ENCODE data around the gene DBF4B. TPM values are rescaled to one million over a fixed set of nuclear protein-coding genes. Genes with fewer than 3 reads are reported as not detected.

Gene DBF4B
- total and polyA plus RNA-seq, 2 of the 13 experiments (the other 11 are each of a cell fraction or from before 2014, with no cell fraction given) = 11.7 to 13.2 TPM

- TF ChIP-seq, protein P1, sequence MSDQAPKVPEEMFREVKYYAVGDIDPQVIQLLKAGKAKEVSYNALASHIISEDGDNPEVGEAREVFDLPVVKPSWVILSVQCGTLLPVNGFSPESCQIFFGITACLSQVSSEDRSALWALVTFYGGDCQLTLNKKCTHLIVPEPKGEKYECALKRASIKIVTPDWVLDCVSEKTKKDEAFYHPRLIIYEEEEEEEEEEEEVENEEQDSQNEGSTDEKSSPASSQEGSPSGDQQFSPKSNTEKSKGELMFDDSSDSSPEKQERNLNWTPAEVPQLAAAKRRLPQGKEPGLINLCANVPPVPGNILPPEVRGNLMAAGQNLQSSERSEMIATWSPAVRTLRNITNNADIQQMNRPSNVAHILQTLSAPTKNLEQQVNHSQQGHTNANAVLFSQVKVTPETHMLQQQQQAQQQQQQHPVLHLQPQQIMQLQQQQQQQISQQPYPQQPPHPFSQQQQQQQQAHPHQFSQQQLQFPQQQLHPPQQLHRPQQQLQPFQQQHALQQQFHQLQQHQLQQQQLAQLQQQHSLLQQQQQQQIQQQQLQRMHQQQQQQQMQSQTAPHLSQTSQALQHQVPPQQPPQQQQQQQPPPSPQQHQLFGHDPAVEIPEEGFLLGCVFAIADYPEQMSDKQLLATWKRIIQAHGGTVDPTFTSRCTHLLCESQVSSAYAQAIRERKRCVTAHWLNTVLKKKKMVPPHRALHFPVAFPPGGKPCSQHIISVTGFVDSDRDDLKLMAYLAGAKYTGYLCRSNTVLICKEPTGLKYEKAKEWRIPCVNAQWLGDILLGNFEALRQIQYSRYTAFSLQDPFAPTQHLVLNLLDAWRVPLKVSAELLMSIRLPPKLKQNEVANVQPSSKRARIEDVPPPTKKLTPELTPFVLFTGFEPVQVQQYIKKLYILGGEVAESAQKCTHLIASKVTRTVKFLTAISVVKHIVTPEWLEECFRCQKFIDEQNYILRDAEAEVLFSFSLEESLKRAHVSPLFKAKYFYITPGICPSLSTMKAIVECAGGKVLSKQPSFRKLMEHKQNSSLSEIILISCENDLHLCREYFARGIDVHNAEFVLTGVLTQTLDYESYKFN (CRISPR knock-in tag; conservative IDR thresholded peaks at IDR 0.05) = peak; percentile 64
- TF ChIP-seq ZSCAN22 (CRISPR knock-in tag; IDR thresholded peaks at IDR 0.05) = no peak
- no peak for TF ChIP-seq ZNF713 (CRISPR knock-in tag; IDR thresholded peaks at IDR 0.05)
- no peak for TF ChIP-seq ZFP37 (CRISPR knock-in tag; IDR thresholded peaks at IDR 0.05; ENCODE audit: borderline replicate concordance)
- no peak for TF ChIP-seq CHD4 (IDR thresholded peaks at IDR 0.05; ENCODE audit: borderline replicate concordance, low read length)
- no peak for TF ChIP-seq TRIM24 (CRISPR knock-in tag; IDR thresholded peaks at IDR 0.05)
- no peak for TF ChIP-seq ZNF747 (CRISPR knock-in tag; IDR thresholded peaks at IDR 0.05; ENCODE audit: borderline replicate concordance)
- TF ChIP-seq ZNF3 (CRISPR knock-in tag; IDR thresholded peaks at IDR 0.05) = no peak
- no peak for TF ChIP-seq YEATS2 (CRISPR knock-in tag; IDR thresholded peaks at IDR 0.05; ENCODE audit: borderline replicate concordance)
- TF ChIP-seq PREB (CRISPR knock-in tag; IDR thresholded peaks at IDR 0.05) = no peak
- no peak for TF ChIP-seq SUZ12 (IDR thresholded peaks at IDR 0.05; ENCODE audit: low read depth, low read length)
- TF ChIP-seq ZNF570 (CRISPR knock-in tag; IDR thresholded peaks at IDR 0.05; ENCODE audit: borderline replicate concordance) = no peak
- TF ChIP-seq ZNF451 (CRISPR knock-in tag; IDR thresholded peaks at IDR 0.05) = no peak
- no peak for TF ChIP-seq ZNF616 (CRISPR knock-in tag; IDR thresholded peaks at IDR 0.05; ENCODE audit: low read depth)
- TF ChIP-seq, protein P2, sequence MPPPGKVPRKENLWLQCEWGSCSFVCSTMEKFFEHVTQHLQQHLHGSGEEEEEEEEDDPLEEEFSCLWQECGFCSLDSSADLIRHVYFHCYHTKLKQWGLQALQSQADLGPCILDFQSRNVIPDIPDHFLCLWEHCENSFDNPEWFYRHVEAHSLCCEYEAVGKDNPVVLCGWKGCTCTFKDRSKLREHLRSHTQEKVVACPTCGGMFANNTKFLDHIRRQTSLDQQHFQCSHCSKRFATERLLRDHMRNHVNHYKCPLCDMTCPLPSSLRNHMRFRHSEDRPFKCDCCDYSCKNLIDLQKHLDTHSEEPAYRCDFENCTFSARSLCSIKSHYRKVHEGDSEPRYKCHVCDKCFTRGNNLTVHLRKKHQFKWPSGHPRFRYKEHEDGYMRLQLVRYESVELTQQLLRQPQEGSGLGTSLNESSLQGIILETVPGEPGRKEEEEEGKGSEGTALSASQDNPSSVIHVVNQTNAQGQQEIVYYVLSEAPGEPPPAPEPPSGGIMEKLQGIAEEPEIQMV (CRISPR knock-in tag; IDR thresholded peaks at IDR 0.05; ENCODE audit: low read depth) = no peak
- TF ChIP-seq KLF13 (CRISPR knock-in tag; IDR thresholded peaks at IDR 0.05) = 0 out of 2 replicates have a peak, but pooled peaks have one; percentile 50
- no peak for TF ChIP-seq ZNF766 (CRISPR knock-in tag; IDR thresholded peaks at IDR 0.05; ENCODE audit: borderline replicate concordance)
- no peak for TF ChIP-seq CENPX (CRISPR knock-in tag; IDR thresholded peaks at IDR 0.05)
- peak; percentile 28; the same call in 1 of the 2 replicates for TF ChIP-seq ZNF644 (CRISPR knock-in tag; IDR thresholded peaks at IDR 0.05; ENCODE audit: low read depth)
- TF ChIP-seq, protein P3, sequence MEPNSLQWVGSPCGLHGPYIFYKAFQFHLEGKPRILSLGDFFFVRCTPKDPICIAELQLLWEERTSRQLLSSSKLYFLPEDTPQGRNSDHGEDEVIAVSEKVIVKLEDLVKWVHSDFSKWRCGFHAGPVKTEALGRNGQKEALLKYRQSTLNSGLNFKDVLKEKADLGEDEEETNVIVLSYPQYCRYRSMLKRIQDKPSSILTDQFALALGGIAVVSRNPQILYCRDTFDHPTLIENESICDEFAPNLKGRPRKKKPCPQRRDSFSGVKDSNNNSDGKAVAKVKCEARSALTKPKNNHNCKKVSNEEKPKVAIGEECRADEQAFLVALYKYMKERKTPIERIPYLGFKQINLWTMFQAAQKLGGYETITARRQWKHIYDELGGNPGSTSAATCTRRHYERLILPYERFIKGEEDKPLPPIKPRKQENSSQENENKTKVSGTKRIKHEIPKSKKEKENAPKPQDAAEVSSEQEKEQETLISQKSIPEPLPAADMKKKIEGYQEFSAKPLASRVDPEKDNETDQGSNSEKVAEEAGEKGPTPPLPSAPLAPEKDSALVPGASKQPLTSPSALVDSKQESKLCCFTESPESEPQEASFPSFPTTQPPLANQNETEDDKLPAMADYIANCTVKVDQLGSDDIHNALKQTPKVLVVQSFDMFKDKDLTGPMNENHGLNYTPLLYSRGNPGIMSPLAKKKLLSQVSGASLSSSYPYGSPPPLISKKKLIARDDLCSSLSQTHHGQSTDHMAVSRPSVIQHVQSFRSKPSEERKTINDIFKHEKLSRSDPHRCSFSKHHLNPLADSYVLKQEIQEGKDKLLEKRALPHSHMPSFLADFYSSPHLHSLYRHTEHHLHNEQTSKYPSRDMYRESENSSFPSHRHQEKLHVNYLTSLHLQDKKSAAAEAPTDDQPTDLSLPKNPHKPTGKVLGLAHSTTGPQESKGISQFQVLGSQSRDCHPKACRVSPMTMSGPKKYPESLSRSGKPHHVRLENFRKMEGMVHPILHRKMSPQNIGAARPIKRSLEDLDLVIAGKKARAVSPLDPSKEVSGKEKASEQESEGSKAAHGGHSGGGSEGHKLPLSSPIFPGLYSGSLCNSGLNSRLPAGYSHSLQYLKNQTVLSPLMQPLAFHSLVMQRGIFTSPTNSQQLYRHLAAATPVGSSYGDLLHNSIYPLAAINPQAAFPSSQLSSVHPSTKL (CRISPR knock-in tag; IDR thresholded peaks at IDR 0.05) = peak; percentile 62
- no peak for TF ChIP-seq LCORL (IDR thresholded peaks at IDR 0.05)
- peak; percentile 57 for TF ChIP-seq LCORL (CRISPR knock-in tag; IDR thresholded peaks at IDR 0.05)
- no peak for TF ChIP-seq RFXAP (CRISPR knock-in tag; IDR thresholded peaks at IDR 0.05; ENCODE audit: borderline replicate concordance)
Observed at GRCh38 chr17:44769647-44770084, 61.2 kb downstream of the DBF4B start (continued).

All from HepG2 (cell line).